ENCODE data around the gene PDE6D.

Gene PDE6D

GRCh38 chr2:231708773-231709635, 72.1 kb downstream of the PDE6D start:
- peak overlapping the region; percentile 82 for H3K4me3 ChIP-seq (ENCODE audit: low read depth, low read length)
- peak; percentile 63 for DNase-seq (ENCODE audit: low read depth)
- TF ChIP-seq CTCF (IDR thresholded peaks at IDR 0.05; ENCODE audit: insufficient read depth, low read depth, low read length, missing control alignments) = peak; percentile 22

GRCh38 chr2:231707927-231708772, 72.9 kb downstream of the PDE6D start, which contains the start of gene PTMA:
Gene PTMA, plus strand, starts transcription at chr2:231708525. Its CDS starts 182 bp downstream, at chr2:231708707.
- H3K4me3 ChIP-seq (ENCODE audit: low read depth, low read length) = peak within 1 kb of the TSS; percentile 89
- TF ChIP-seq CTCF (IDR thresholded peaks at IDR 0.05; ENCODE audit: insufficient read depth, low read depth, low read length, missing control alignments) = no peak
- peak; percentile 100 for DNase-seq (ENCODE audit: low read depth)

GRCh38 chr2:231707625-231707926, 73.5 kb downstream of the PDE6D start:
- TF ChIP-seq CTCF (IDR thresholded peaks at IDR 0.05; ENCODE audit: insufficient read depth, low read depth, low read length, missing control alignments) = no peak
- peak overlapping the region; percentile 89 for H3K4me3 ChIP-seq (ENCODE audit: low read depth, low read length)
- peak; percentile 63 for DNase-seq (ENCODE audit: low read depth)

- H3K4me3 ChIP-seq (ENCODE audit: low read depth, low read length) = peak overlapping the region; percentile 89
- DNase-seq (ENCODE audit: low read depth) = peak; percentile 99
- TF ChIP-seq CTCF (IDR thresholded peaks at IDR 0.05; ENCODE audit: insufficient read depth, low read depth, low read length, missing control alignments) = peak; percentile 98
These were observed 74.1 kb downstream of the PDE6D start for GRCh38 chr2:231706731-231707624.

GRCh38 chr2:231704017-231704416, 77.1 kb downstream of the PDE6D start:
- no peak for TF ChIP-seq CTCF (IDR thresholded peaks at IDR 0.05; ENCODE audit: insufficient read depth, low read depth, low read length, missing control alignments)
- no peak overlapping the region for H3K4me3 ChIP-seq (ENCODE audit: low read depth, low read length)

More at GRCh38 chr2:231704017-231704416, 77.1 kb downstream of the PDE6D start:
- no peak for DNase-seq (ENCODE audit: low read depth)

Data from GM12865 (cell line).